ENCODE measurements around the gene GRXCR1. TPM values are rescaled to one million over a fixed set of nuclear protein-coding genes. Genes with fewer than 3 reads are reported as not detected.

The GRXCR1 gene
- total RNA-seq, 4 donors from 2014 or later, result not detected

- Histone ChIP-seq H3K4me3 (no peak overlapping the region), H3K36me3 (no peaks in the 10 kb centered on the region), H3K9me3 (no peaks in the 10 kb centered on the region), H3K27me3 (no peaks in the 10 kb centered on the region), H3K4me1 (no peaks in the 10 kb centered on the region), H3K27ac (no peak overlapping the region)
- TF ChIP-seq, protein P1, sequence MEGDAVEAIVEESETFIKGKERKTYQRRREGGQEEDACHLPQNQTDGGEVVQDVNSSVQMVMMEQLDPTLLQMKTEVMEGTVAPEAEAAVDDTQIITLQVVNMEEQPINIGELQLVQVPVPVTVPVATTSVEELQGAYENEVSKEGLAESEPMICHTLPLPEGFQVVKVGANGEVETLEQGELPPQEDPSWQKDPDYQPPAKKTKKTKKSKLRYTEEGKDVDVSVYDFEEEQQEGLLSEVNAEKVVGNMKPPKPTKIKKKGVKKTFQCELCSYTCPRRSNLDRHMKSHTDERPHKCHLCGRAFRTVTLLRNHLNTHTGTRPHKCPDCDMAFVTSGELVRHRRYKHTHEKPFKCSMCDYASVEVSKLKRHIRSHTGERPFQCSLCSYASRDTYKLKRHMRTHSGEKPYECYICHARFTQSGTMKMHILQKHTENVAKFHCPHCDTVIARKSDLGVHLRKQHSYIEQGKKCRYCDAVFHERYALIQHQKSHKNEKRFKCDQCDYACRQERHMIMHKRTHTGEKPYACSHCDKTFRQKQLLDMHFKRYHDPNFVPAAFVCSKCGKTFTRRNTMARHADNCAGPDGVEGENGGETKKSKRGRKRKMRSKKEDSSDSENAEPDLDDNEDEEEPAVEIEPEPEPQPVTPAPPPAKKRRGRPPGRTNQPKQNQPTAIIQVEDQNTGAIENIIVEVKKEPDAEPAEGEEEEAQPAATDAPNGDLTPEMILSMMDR (IDR thresholded peaks at IDR 0.05 in 4 of 5, conservative IDR thresholded peaks at IDR 0.05 in 1 of 5), result no peak
- TF ChIP-seq POLR2A (IDR thresholded peaks at IDR 0.05), result no peak
- DNase-seq, result no peak
- no peak for ATAC-seq
- in situ Hi-C loops (cut with MboI; ENCODE audit: low sequenced_read_pairs in 4 of 4), result no loop called here
- intact Hi-C loops (cut with DNase I; ENCODE audit: low total_unique reads), result no loop called here
Measured at GRCh38 chr4:42927946-42928345, 35.4 kb downstream of the GRXCR1 start.

- Histone ChIP-seq H3K4me1 (no peaks in the 10 kb centered on the region), H3K36me3 (no peaks in the 10 kb centered on the region), H3K9me3 (no peaks in the 10 kb centered on the region), H3K4me3 (no peak overlapping the region), H3K27me3 (no peaks in the 10 kb centered on the region), H3K27ac (no peak overlapping the region)
- no peak for ATAC-seq
- DNase-seq, result no peak
- TF ChIP-seq, protein P1 (IDR thresholded peaks at IDR 0.05 in 4 of 5, conservative IDR thresholded peaks at IDR 0.05 in 1 of 5), result no peak
- TF ChIP-seq POLR2A (IDR thresholded peaks at IDR 0.05), result no peak
- intact Hi-C loops (cut with DNase I; ENCODE audit: low total_unique reads), result no loop called here
- in situ Hi-C loops (cut with MboI; ENCODE audit: low sequenced_read_pairs in 4 of 4), result no loop called here
Measured at GRCh38 chr4:42928582-42928981, 36.1 kb downstream of the GRXCR1 start.

GRCh38 chr4:42942216-42942615 lies 49.7 kb downstream of the GRXCR1 start:
- no peaks in the 10 kb centered on the region for H3K36me3 ChIP-seq
- no peak for DNase-seq
- in situ Hi-C loops (cut with MboI; ENCODE audit: low sequenced_read_pairs in 4 of 4), result no loop called here
- H3K4me3 ChIP-seq, result no peak overlapping the region
- H3K27me3 ChIP-seq, result no peaks in the 10 kb centered on the region
- no peak overlapping the region for H3K27ac ChIP-seq
- TF ChIP-seq, protein P1 (IDR thresholded peaks at IDR 0.05 in 4 of 5, conservative IDR thresholded peaks at IDR 0.05 in 1 of 5), result no peak
- no peak for TF ChIP-seq POLR2A (IDR thresholded peaks at IDR 0.05)
- intact Hi-C loops (cut with DNase I; ENCODE audit: low total_unique reads), result no loop called here
- H3K9me3 ChIP-seq, result no peaks in the 10 kb centered on the region
- H3K4me1 ChIP-seq, result no peaks in the 10 kb centered on the region
- ATAC-seq, result no peak

GRCh38 chr4:42945874-42946273 lies 53.4 kb downstream of the GRXCR1 start:
- in situ Hi-C loops (cut with MboI; ENCODE audit: low sequenced_read_pairs in 4 of 4) (no loop called here), intact Hi-C loops (cut with DNase I; ENCODE audit: low total_unique reads) (no loop called here)
- no peak overlapping the region for H3K4me3 ChIP-seq
- no peaks in the 10 kb centered on the region for H3K27me3 ChIP-seq
- no peaks in the 10 kb centered on the region for H3K36me3 ChIP-seq
- TF ChIP-seq POLR2A (IDR thresholded peaks at IDR 0.05), result no peak
- TF ChIP-seq, protein P1 (IDR thresholded peaks at IDR 0.05 in 4 of 5, conservative IDR thresholded peaks at IDR 0.05 in 1 of 5), result no peak
- ATAC-seq (no peak), DNase-seq (no peak)
- no peak overlapping the region for H3K27ac ChIP-seq
- no peaks in the 10 kb centered on the region for H3K4me1 ChIP-seq
- no peaks in the 10 kb centered on the region for H3K9me3 ChIP-seq

DNA sequence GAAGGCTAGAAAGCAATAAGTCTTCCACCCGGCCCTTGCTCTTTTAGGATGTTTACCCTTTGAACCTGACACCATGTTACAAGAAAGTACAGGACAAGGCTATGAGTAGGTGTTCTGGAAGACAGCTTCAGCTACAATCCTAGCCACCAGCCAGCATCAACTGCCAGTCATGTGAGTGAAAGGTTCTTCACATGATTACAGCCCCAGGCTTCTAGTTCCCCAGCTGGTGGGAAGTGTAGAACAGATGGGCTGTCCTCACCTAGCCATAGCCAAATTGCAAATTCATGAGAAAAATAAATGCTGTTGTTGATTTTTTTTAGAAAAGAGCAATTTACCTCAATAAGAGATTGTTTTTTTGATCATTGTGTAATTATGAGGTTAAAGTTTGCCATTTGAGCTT lies 60.8 kb downstream of the GRXCR1 start:
- no peak for DNase-seq
- H3K4me3 ChIP-seq, result no peak overlapping the region
- TF ChIP-seq, protein P1 (IDR thresholded peaks at IDR 0.05 in 4 of 5, conservative IDR thresholded peaks at IDR 0.05 in 1 of 5), result no peak
- TF ChIP-seq POLR2A (IDR thresholded peaks at IDR 0.05), result no peak
- no peaks in the 10 kb centered on the region for H3K27me3 ChIP-seq
- H3K9me3 ChIP-seq, result no peaks in the 10 kb centered on the region
- no peak overlapping the region for H3K27ac ChIP-seq
- in situ Hi-C loops (cut with MboI; ENCODE audit: low sequenced_read_pairs in 4 of 4) (no loop called here), intact Hi-C loops (cut with DNase I; ENCODE audit: low total_unique reads) (no loop called here)
- ATAC-seq, result no peak
- H3K4me1 ChIP-seq, result peaks cover 0 to 5% of the 10 kb centered on the region in 2 donors
- no peaks in the 10 kb centered on the region for H3K36me3 ChIP-seq
